Brain microvascular endothelial cell (primary cell): ENCODE data around the gene KLK1.

Experiments used
- DNase-seq: peaks from one replicate; pipeline ENCODE4 v3.0.0-alpha.2; 2020
- H3K27ac ChIP-seq: fragments of 250-450 bp; sonication (Bioruptor Pico); 2 replicates; pipeline ENCODE4 v1.5.1; 2020; ENCODE audit warnings: mild to moderate bottlenecking, moderate library complexity
- H3K27me3 ChIP-seq: fragments of 250-450 bp; sonication (Bioruptor Pico); replicated peaks from 2 replicates; pipeline ENCODE4 v1.5.1; 2020; ENCODE audit warnings: mild to moderate bottlenecking
- H3K36me3 ChIP-seq: fragments of 250-450 bp; sonication (Bioruptor Pico); replicated peaks from 2 replicates; pipeline ENCODE4 v1.5.1; 2020; ENCODE audit warnings: mild to moderate bottlenecking
- H3K4me3 ChIP-seq: 2 replicates; pipeline ENCODE4 v1.5.1; 2011; ENCODE audit warnings: low read depth, mild to moderate bottlenecking, control low read depth, low read length, moderate library complexity
- in situ Hi-C: cut with HindIII; loops from 2 replicates; pipeline ENCODE4 v1.10.0; 2017; ENCODE audit warnings: low sequenced_read_pairs, low pct_ligation_motif_present
- TF ChIP-seq, protein P1 (sequence below): IDR thresholded peaks from 2 replicates; pipeline ENCODE4 v1.5.1; 2011; ENCODE audit warnings: low read depth, mild to moderate bottlenecking, moderate library complexity, low read length, control low read depth, inconsistent platforms; ENCODE audit errors: missing control alignments

Gene KLK1

DNA sequence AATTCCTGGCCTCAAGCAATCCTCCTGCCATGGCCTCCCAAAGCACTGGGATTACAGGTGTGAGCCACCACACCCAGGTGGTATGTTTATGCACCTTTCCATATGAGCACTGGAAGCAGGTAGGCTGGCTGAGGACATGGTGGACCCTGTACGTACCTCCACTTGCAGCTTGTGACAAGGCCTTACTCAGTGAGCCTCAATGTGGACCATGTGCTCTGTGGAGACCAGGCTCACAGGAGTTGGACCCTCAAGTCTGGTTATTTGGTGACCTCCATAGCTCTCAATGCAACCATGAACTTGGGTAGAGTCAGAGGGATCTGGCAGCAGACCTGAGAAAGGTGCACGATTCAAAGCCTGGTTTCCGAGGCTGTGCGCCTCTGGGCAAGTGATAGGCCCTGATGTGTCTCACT, 27.9 kb downstream of the KLK1 start:
- no peak overlapping the region for H3K4me3 ChIP-seq
- peaks cover 39% of the 10 kb centered on the region for H3K36me3 ChIP-seq
- in situ Hi-C loops, result no loop called here
- H3K27me3 ChIP-seq, result no peaks in the 10 kb centered on the region
- no peak overlapping the region for H3K27ac ChIP-seq
- DNase-seq, result no peak
- TF ChIP-seq, protein P1, sequence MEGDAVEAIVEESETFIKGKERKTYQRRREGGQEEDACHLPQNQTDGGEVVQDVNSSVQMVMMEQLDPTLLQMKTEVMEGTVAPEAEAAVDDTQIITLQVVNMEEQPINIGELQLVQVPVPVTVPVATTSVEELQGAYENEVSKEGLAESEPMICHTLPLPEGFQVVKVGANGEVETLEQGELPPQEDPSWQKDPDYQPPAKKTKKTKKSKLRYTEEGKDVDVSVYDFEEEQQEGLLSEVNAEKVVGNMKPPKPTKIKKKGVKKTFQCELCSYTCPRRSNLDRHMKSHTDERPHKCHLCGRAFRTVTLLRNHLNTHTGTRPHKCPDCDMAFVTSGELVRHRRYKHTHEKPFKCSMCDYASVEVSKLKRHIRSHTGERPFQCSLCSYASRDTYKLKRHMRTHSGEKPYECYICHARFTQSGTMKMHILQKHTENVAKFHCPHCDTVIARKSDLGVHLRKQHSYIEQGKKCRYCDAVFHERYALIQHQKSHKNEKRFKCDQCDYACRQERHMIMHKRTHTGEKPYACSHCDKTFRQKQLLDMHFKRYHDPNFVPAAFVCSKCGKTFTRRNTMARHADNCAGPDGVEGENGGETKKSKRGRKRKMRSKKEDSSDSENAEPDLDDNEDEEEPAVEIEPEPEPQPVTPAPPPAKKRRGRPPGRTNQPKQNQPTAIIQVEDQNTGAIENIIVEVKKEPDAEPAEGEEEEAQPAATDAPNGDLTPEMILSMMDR, result no peak

DNA sequence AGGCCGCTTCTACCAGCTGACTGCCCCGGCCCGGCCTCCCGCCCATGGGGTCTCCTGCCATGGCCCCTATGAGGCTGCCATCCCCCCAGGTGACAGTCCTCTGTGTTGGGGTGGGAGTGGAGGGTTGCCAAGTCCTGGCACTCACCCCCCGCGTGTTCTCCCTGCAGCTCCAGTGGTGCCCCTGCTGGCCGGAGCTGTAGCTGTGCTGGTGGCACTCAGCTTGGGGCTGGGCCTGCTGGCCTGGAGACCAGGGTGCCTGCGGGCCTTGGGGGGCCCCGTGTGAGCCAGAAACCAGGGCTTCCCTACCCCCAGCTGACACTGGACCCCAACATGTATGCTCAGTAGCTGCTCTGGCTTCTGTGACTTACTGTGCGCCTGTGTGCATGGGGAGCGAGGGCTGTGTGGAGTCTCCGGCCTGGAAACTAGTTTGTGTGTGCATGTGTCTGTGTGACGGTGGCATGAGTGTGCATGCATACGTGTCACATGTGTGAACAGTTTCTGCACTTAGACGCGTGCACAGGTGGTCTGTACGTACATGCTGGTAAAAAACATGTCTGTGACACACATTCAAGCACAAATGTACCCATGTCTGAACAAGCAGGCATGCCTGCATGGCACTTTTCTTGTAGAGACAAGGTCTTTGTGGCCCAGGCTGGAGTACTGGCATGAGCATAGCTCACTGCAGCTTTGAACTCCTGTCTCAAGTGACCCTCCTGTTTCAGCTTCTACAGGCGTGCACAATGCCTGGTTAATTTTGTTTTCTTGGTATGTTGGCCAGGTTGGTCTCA, 28.5 kb downstream of the KLK1 start:
- Histone ChIP-seq H3K4me3 (no peak overlapping the region), H3K27me3 (no peaks in the 10 kb centered on the region), H3K36me3 (peaks cover 37% of the 10 kb centered on the region), H3K27ac (no peak overlapping the region)
- in situ Hi-C loops, result no loop called here
- no peak for DNase-seq
- TF ChIP-seq, protein P1, result peak; percentile 49

DNA sequence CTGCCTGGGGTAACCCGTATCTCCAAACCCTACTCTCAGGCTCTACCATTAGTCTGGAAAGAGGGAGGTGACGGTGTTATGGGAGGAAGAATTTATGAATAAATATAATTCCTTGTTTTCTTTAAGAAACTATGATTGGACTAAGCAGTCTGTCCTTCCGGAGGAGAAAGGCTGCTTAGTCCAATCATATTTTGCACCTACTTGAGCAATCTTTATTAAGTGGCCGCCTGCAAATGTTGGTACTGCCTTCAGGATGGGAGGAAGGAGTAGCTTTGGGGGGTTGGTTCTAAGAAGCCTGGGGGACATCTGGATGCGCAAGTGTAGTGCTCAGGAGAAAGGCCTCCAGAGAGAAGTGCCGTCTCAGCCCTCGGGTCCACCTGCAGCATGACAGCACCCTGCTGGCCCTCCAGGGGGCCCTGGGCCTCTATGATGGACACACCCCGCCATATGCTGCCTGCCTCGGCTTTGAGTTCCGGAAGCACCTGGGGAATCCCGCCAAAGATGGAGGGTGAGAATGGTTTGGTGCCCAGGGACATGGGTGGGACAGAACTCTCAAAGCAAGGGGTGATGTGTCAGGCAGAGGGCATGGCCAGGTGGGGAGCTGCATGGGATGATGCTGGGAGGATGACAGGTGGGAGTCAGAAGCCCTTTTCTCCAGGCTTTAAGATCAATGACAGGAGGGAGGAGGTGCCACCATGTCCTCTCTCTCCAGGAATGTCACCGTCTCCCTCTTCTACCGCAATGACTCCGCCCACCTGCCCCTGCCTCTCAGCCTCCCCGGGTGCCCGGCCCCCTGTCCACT, 29.3 kb downstream of the KLK1 start:
- H3K4me3 ChIP-seq, result no peak overlapping the region
- DNase-seq, result no peak
- peaks cover 34% of the 10 kb centered on the region for H3K36me3 ChIP-seq
- H3K27me3 ChIP-seq, result no peaks in the 10 kb centered on the region
- TF ChIP-seq, protein P1, result peak; percentile 20
- in situ Hi-C loops, result no loop called here
- H3K27ac ChIP-seq, result no peak overlapping the region

DNA sequence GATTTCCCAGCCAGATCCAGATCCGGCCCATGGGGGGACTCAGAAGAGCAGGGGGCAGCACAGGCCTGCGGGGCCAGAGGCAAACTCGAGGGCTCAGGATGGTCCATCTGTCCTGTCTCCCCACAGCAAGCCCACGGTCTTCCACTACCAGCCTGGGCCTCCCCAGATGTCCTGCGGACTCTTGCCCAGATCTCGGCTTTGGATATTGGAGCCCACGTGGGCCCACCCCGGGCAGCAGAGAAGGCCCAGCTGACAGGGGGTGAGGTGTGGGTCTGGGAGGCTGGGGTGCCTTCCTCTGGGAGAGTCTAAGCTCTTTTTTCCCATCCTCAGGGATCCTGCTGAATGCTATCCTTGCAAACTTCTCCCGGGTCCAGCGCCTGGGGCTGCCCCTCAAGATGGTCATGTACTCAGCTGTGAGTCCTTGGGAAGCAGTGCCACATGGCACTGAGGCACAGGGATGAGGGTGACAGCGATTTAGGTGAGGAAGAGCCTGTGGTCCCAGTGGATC, 30.0 kb downstream of the KLK1 start:
- TF ChIP-seq, protein P1, result no peak
- peaks cover 27% of the 10 kb centered on the region for H3K36me3 ChIP-seq
- H3K27me3 ChIP-seq, result no peaks in the 10 kb centered on the region
- H3K4me3 ChIP-seq, result no peak overlapping the region
- no peak for DNase-seq
- in situ Hi-C loops, result no loop called here
- H3K27ac ChIP-seq, result no peak overlapping the region

DNA sequence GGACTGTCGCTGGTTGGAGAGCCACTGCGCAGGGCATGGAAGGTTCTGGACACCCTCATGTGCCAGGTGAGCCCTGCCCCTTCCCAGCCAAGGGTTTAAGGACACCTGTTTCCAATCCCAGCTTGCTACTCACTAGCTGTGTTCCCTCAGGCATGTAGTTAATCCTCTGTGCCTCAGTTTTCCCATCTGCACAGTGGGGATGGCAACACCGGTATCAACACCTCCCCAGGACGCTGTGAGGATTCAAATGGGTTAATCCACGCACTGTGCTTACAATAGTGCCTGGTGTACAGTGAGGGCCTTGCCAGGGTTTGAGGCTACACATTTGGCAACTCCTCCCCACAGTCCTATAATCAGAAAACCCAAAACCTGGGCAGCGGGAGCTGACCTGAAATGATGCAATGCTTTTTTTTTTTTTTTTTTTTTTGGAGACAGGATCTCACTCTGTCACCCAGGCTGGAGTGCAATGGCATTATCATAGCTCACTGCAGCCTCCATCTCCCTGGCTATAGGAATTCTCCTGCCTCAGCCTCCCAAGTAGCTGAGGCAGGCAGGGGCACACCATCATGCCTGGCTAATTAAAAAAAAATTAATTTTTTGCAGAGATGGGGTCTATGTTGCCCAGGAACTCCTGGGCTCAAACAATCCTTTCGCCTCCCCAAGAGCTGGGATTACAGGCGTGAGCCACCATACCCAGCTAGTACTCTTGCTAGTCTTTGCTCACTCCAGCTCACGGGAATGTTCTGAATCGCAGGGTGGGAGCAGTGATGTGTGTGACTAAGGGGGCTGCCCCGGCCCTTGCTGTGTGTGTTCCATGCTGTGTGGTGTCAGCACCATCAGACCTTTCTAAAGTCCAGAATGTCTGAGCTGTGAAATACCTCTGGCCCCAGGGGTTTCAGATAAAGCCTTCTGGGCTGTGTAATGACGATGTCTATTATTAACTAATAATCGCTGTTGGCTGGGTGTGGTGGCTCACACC, 31.0 kb downstream of the KLK1 start:
- in situ Hi-C loops, result no loop called here
- TF ChIP-seq, protein P1, result no peak
- no peak overlapping the region for H3K4me3 ChIP-seq
- peaks cover 18% of the 10 kb centered on the region for H3K36me3 ChIP-seq
- no peaks in the 10 kb centered on the region for H3K27me3 ChIP-seq
- no peak overlapping the region for H3K27ac ChIP-seq
- DNase-seq, result no peak
